Glutamatergic neuron (in vitro differentiated cells): Measurements from ENCODE around the gene SGCD. TPM values are rescaled to one million over a fixed set of nuclear protein-coding genes. Genes with fewer than 3 reads are reported as not detected.
A peak's percentile ranks its signal among the peaks of the same experiment; 100 is the strongest.

ENCODE experiments used
- DNase-seq: peaks from one replicate; pipeline ENCODE4 v3.0.0; 2022
- H3K27ac Mint-ChIP-seq: one replicate; pipeline ENCODE4 v1.8.0; 2020; ENCODE audit warnings: mild to moderate bottlenecking, mixed read lengths, inconsistent platforms; ENCODE audit not compliant: unreplicated experiment
- H3K27me3 Mint-ChIP-seq: one replicate; pipeline ENCODE4 v1.8.0; 2020; ENCODE audit warnings: mild to moderate bottlenecking, moderate library complexity, mixed read lengths, inconsistent platforms; ENCODE audit not compliant: unreplicated experiment
- H3K36me3 Mint-ChIP-seq: one replicate; pipeline ENCODE4 v1.8.0; 2020; ENCODE audit warnings: mild to moderate bottlenecking, mixed read lengths, inconsistent platforms; ENCODE audit not compliant: unreplicated experiment
- H3K4me1 Mint-ChIP-seq: one replicate; pipeline ENCODE4 v1.8.0; 2020; ENCODE audit warnings: mild to moderate bottlenecking, low read depth, mixed read lengths, inconsistent platforms; ENCODE audit not compliant: unreplicated experiment
- H3K4me3 Mint-ChIP-seq: one replicate; pipeline ENCODE4 v1.8.0; 2020; ENCODE audit warnings: mild to moderate bottlenecking, mixed read lengths, inconsistent platforms; ENCODE audit not compliant: unreplicated experiment
- H3K9me3 Mint-ChIP-seq: one replicate; pipeline ENCODE4 v1.8.0; 2020; ENCODE audit warnings: mild to moderate bottlenecking, moderate library complexity, mixed read lengths, inconsistent platforms; ENCODE audit not compliant: unreplicated experiment
- total RNA-seq: library from RNA; stranded (reverse); fragmentation: NEBNext Ultra II Directional; extraction: Animal tissue kit (Norgen Biotek cat#: 25700); gene quantifications from one replicate; pipeline ENCODE4 v1.2.1, GENCODE V29; 2021; ENCODE audit not compliant: unreplicated experiment
- TF ChIP-seq, protein P1 (sequence below): fragments of 200-600 bp; sonication (generic); IDR thresholded peaks from one replicate; pipeline ENCODE4 v1.5.0; 2021; ENCODE audit not compliant: partially characterized antibody, unreplicated experiment

The SGCD gene
- total RNA-seq, 1 donor from 2014 or later, result 0.20 TPM

DNA sequence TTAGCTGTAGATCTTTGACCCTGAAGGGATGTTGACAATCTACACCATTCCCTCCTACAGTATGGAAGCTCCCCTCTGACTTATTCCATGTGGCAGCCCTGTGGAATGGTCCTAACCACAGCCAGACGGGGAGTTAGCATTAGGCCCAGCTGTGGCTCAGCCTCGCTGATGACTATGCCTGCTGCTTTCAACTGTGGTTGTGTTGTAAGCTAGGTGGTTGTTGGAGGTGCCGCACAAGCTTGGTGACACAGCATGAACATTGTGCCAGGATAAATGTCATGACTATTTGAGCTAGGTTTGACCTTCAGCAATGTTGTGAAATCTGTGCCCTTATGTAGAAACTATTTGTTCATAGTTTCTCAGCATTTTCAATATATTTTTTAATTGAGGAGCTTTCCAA is 40.6 kb downstream of the SGCD start:
- Mint-ChIP-seq H3K4me3 (no peak overlapping the region), H3K4me1 (peaks cover 1% of the 10 kb centered on the region)
- DNase-seq, result peak; percentile 35

DNA sequence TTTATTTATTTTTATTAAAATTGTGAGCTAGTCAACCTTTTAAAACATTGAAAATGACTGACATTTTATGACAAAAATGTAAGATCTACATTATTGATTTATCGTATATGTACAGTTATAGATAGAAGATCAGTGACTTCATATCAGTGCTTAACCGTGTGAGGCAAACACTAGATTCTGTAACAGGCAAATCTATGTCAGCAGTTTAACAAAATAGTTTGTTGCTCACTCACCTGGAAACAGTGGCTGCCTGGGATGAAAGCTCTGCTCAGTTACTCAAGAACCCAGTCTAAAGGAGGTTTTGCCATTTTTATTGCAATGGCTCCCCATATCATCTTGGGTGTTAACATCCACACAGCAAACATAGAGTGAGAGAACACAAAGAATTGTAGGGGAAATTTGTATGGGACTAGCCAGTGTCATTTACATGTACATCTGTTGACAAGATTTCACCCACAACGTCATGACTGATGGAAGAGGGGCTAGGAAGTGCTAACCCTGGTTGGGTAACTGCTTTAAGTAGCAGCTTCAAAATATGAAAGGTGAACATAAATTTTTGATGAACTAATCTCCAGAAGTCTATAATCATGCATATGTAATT is 49.0 kb downstream of the SGCD start:
- H3K36me3 Mint-ChIP-seq, result no peaks in the 10 kb centered on the region
- H3K4me1 Mint-ChIP-seq, result peaks cover 6% of the 10 kb centered on the region
- H3K4me3 Mint-ChIP-seq, result no peak overlapping the region
- TF ChIP-seq, protein P1, sequence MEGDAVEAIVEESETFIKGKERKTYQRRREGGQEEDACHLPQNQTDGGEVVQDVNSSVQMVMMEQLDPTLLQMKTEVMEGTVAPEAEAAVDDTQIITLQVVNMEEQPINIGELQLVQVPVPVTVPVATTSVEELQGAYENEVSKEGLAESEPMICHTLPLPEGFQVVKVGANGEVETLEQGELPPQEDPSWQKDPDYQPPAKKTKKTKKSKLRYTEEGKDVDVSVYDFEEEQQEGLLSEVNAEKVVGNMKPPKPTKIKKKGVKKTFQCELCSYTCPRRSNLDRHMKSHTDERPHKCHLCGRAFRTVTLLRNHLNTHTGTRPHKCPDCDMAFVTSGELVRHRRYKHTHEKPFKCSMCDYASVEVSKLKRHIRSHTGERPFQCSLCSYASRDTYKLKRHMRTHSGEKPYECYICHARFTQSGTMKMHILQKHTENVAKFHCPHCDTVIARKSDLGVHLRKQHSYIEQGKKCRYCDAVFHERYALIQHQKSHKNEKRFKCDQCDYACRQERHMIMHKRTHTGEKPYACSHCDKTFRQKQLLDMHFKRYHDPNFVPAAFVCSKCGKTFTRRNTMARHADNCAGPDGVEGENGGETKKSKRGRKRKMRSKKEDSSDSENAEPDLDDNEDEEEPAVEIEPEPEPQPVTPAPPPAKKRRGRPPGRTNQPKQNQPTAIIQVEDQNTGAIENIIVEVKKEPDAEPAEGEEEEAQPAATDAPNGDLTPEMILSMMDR, result no peak
- H3K9me3 Mint-ChIP-seq, result no peaks in the 10 kb centered on the region
- DNase-seq, result no peak
- no peak overlapping the region for H3K27ac Mint-ChIP-seq
- no peaks in the 10 kb centered on the region for H3K27me3 Mint-ChIP-seq

More for the DNA sequence above, 40.6 kb downstream of the SGCD start:
- no peaks in the 10 kb centered on the region for H3K36me3 Mint-ChIP-seq
- TF ChIP-seq, protein P1, result no peak
- H3K27ac Mint-ChIP-seq, result no peak overlapping the region
- H3K27me3 Mint-ChIP-seq, result no peaks in the 10 kb centered on the region
- no peaks in the 10 kb centered on the region for H3K9me3 Mint-ChIP-seq

DNA sequence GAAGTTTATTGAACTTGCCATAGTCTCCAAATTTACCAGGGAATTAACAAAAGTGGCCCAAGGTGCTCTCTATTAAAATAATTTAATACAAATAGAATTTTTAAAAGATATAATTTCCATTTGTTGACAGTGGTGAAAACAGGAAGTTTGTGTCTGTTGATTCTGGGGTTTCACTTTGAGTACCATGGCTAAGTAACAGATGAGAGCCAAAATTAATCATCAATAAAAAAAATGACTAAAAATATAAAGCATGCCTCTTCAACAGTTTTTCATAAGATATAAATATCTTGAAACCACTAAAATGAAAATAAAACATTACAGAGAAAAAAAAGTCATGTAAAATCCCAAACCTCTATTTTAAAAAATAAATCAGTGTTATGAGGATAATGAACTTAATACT is 49.8 kb downstream of the SGCD start:
- H3K27ac Mint-ChIP-seq, result no peak overlapping the region

DNA sequence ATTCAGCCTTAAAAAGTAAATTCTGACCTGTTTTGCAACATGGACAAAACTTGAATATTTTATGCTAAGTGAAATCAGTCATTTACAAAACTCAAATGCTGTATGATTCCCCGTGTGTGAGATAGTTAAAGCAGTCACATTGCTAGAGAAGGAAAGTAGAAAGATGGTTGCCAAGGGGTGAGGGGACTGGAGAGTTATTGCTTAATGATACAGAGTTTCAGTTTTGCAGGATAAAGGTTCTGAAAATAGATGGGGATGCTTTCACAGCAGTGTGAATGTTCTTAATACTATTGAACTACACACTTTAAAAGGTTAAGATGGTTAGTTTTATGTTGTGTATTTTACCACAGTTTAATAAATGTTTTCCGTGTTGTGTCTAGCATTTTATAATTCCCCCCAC is 51.2 kb downstream of the SGCD start:
- Mint-ChIP-seq H3K4me1 (peaks cover 6% of the 10 kb centered on the region), H3K27me3 (no peaks in the 10 kb centered on the region), H3K4me3 (no peak overlapping the region), H3K9me3 (no peaks in the 10 kb centered on the region), H3K36me3 (no peaks in the 10 kb centered on the region), H3K27ac (no peak overlapping the region)
- TF ChIP-seq, protein P1, result no peak
- DNase-seq, result no peak

More for the DNA sequence above, 49.8 kb downstream of the SGCD start:
- no peak overlapping the region for H3K4me3 Mint-ChIP-seq
- peaks cover 6% of the 10 kb centered on the region for H3K4me1 Mint-ChIP-seq
- DNase-seq, result no peak
- H3K36me3 Mint-ChIP-seq, result no peaks in the 10 kb centered on the region
- H3K27me3 Mint-ChIP-seq, result no peaks in the 10 kb centered on the region
- H3K9me3 Mint-ChIP-seq, result no peaks in the 10 kb centered on the region
- TF ChIP-seq, protein P1, result no peak

DNA sequence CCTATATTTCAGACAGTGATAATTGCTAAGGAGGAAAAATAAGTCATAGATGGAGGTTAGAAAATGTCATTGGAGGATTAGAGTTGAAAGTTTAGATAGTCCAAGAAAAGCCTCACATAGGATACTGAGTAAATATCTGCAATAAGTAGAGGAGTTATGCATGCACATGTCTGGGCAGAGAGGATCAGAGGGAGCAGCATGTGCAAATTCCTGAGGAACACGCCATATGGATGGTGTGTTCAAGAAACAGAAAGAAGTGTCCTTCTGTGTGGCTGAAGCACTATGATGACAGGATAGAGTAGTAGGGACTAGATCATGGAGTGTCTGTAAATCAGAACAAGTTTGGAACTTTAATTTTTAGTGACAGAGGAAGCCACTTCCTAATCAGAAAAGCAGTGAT is 52.2 kb downstream of the SGCD start:
- Mint-ChIP-seq H3K9me3 (no peaks in the 10 kb centered on the region), H3K27ac (no peak overlapping the region), H3K36me3 (no peaks in the 10 kb centered on the region), H3K27me3 (no peaks in the 10 kb centered on the region), H3K4me1 (peaks cover 6% of the 10 kb centered on the region), H3K4me3 (no peak overlapping the region)
- TF ChIP-seq, protein P1, result no peak
- DNase-seq, result no peak
